LHCN-M2 (cell line): Measurements from ENCODE around the gene VPS4A. TPM values are rescaled to one million over a fixed set of nuclear protein-coding genes. Genes with fewer than 3 reads are reported as not detected.
"Not testable (repeated sequence)": the region's sequence is repeated elsewhere in the genome, so short reads cannot be mapped to it uniquely, and the experiment has no call there.

Experiments
- DNase-seq: peaks from one replicate; pipeline ENCODE4 v3.0.0-alpha.2; 2012; ENCODE audit warnings: low read depth
- polyA plus RNA-seq: library from polyadenylated mRNA; unstranded; fragments of >200 nt; gene quantifications from one replicate; pipeline ENCODE4 v1.2.1, GENCODE V29; 2012; ENCODE audit warnings: missing spikeins
- total RNA-seq: library from RNA; depleted of rRNA; stranded (reverse); fragments of >200 nt; gene quantifications from 2 replicates; pipeline ENCODE4 v1.2.3, GENCODE V29; 2014; rRNA removed

The VPS4A gene
- 41.3 and 43.6 TPM in 2 replicates for total RNA-seq
- 44.9 TPM for polyA plus RNA-seq

- peak; percentile 94 for DNase-seq
Measured at GRCh38 chr16:69310653-69311532, at the start of gene VPS4A. Gene VPS4A, plus strand, starts transcription at chr16:69311350. Its CDS starts 162 bp downstream, at chr16:69311512.

GRCh38 chr16:69266334-69267063, 44.7 kb upstream of the VPS4A start:
- no peak for DNase-seq

DNA sequence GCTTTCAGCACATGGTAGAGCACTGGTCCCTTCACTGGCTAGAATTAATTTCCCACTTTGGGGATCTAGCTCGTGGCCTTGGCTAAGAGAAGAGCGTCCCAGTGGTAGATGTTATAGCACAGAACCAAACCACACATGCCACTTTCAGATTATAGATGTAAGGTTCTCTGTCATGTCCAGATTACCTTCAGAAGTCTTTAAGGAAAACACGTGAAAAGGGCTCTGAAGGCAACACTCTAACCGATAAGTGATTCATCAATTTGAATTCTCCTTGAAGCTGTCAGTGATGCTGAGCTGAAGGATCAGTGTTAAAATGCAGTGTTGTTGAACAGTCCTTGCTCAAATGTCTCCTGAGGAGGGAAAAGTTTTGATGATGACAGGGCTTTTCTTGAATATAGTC, 43.5 kb upstream of the VPS4A start:
- DNase-seq: no peak

DNA sequence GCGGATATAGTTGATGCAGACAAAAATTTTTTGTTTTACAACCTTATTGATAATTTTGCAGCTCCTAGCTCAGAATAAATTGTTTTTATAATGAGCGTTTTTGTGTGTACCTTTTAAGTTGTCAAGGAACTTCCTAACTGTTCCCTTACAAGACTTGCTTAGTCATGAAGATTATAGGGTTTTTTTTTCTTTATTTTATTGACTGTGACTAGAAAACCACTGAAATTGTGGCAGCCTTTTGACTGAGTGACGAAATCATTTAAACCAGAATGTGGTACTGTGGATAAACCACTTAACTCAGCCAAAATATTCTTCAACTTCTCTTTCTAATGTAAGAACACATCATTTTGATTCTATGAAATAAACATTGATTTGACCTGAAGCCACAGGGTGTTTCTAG, 40.8 kb upstream of the VPS4A start:
- DNase-seq: peak; percentile 37

DNA sequence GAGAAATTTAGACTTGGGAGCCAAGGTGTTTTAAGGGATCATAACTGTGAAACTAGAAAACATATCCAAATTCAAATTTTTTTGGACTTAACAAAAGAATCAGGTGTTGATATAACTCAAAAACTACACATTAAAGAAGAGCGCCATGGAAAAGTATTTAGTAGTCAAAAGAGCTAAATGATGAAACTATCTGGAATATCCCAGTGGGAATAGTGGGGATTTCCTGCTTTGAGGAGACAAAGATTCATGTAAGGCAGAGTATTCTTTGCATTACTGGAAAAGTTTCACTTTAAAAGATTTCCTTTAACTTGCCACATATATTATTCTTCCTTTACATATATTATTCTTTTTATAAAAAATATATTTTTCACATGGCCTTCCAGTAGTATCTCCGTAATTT, 40.3 kb upstream of the VPS4A start:
- DNase-seq: no peak

DNA sequence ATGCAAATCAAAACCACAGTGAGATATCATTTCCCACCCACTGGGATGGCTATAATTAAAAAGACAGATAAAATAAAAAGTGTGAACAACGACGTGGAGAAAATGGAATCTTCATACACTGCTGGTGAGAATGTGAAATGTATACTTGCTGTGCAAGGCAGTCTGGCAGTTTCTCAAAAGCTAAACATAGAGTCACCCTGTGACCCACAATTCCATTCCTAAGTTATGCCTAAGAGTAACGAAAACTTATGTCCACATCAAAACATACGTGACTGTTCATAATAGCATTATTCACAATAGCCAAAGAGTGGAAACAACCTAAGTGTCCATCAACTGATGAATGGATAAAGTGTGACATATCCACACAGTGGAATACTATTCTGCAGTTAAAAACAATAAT, 38.1 kb upstream of the VPS4A start:
- DNase-seq: peak; percentile 17

DNA sequence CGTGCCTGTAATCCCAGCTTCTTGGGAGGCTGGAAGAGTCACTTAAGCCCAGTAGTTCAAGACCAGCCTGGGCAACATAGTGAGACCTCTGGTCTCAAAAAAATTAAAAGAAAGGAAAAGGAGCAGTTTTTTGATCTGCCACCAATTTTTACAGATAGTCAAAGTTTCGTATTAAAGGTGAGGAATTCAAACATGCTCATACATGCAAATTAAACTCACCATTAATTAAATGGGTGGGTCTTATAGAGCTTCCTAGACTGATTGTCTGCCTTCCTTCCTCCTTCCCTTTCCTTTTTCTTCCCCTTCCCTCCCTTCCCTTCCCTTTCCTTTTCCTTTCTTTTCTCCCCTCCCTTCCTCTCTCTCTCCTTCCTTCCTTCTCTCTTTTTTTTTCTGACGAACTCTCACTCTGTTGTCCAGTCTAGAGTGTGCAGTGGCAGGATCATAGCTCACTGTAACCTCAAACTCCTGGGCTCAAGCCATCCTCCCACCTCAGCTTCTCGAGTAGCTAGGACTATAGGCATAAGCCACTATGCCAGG, 36.4 kb upstream of the VPS4A start:
- no peak for DNase-seq

- DNase-seq: peak; percentile 90
Measured at GRCh38 chr16:69276148-69277115, 34.7 kb upstream of the VPS4A start.

- DNase-seq: no peak
Measured at GRCh38 chr16:69277413-69277812, 33.7 kb upstream of the VPS4A start.

DNA sequence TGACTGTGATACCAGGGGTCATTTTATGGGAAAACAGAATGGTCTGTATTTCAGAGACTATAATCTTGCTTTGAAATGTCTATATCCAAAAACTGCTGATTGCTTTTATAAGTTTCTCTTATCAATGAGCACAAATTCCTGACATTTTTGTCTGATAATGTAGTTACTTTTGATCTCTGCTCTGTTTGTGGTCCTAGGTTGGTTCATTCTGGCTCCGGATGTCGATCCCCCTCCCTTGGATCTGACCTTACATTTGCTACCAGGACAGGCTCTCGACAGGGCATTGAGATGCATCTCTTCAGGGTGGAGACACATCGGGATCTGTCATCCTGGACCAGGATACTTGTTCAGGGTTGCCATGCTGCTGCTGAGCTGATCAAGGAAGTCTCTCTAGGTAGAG, 27.3 kb upstream of the VPS4A start:
- DNase-seq: no peak

DNA sequence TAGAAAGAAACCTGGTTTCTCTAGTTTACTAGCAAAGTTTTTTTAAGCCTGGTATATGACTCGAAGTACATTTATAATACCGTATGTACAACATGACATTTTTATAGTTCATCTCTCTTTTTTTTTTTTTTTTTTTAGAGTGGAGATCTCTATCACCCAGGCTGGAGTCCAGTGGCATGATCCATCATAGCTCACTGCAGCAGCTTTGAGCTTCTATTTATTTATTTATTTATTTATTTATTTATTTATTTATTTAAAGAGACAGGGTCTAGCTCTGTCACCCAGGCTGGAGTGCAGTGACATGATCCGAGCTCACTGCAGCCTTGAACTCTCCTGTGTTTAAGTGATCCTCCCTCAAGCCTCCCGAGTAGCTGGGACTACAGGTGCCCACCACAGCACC, 25.9 kb upstream of the VPS4A start:
- DNase-seq: no peak

- peak; percentile 61 for DNase-seq
Measured at GRCh38 chr16:69286941-69287713, 24.0 kb upstream of the VPS4A start.

- not testable (repeated sequence) for DNase-seq
Measured at GRCh38 chr16:69291657-69292056, 19.5 kb upstream of the VPS4A start.

DNA sequence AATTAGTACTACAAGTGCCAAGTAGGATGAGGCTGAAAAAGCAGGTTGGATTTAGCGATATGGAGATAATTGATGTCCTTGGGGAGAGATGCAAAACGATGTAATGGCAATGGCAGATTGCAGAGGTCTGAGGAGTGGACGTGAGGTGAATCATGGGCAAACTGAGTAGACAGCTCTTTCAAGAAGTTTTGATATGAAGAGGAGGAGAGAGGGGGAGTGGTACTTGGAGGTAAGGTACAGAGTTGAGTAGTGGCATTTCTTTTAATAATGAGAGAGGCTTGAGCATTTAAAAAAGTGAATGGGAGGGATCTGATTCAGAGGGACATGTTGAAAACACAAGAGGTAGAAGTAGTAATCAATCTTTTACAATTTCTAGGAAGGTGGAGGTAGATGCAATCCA, 17.7 kb upstream of the VPS4A start:
- no peak for DNase-seq

DNA sequence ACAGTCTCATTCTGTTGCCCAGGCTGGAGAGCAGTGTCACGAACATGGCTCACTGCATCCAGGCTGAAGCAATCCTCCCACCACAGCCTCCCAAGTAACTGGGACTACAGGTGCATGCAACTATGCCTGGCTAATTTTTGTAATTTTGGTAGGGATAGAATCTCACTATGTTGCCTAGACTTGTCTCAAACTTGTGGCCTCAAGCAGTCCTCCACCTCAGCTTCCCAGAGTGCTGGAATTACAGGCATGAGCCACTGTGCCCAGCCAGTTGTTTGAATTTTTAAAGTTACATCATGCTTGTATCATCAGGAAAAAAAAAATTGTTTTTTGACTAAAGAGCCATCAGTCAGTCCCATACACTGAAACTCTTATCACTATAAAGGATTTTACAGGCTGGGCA, 17.1 kb upstream of the VPS4A start:
- no peak for DNase-seq

GRCh38 chr16:69296771-69297170, 14.4 kb upstream of the VPS4A start:
- not testable (repeated sequence) for DNase-seq

DNA sequence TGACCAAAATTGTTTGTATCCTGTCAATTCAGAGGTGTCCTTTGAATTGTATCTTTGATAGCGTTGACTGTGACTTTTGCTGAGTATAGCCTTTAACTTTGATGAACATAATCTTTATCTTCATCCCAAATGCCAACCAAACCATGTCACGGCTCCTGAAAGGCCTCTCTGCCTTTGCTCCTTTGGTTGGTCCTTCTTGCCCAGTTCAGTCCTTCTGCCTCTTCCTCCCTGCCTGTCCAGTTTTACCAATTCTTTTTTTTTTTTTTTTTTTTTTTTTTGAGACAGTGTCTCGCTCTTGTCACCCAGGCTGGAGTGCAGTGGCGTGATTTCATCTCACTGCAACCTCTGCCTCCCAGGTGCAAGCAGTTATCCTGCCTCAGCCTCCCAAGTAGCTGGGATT, 12.9 kb upstream of the VPS4A start:
- DNase-seq: no peak

DNA sequence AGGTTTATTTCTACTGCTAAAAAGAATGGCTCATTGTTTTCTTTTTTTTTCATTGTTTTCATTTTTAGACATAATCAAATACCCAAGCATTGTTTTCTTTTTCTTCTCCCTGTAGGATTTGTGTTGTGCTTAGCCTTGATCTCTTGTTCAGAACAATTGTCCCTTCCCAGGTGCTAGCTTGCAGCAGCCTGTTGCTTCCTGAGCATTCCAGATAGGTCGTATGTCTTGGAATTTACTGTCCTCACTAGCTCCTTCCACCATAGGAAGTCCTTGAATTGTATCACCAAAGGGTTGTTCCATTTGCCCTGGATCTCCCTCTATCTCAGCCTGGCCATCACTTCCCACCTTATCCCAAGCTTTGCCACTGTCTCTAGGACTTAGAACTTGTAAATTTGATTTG, 10.0 kb upstream of the VPS4A start:
- DNase-seq: no peak

DNA sequence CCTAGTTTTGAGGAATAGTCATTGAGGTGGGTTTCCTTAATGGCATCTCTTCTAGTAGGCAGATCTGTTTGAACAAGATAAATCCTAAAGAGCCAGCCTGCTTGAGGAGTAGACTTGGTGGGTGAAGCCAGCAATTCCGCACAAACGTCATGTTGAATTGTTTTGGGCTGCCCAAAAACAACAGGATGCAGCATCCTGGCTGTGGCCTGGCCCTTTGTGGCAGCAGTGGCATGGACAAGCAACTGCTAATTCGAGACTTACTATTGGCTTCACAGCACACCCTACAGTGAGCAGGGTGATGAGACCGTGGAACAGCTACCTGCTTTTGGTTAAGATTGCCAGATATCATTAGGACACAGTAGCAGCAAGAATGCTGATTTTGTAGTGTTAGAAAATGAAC, 9.3 kb upstream of the VPS4A start:
- no peak for DNase-seq

GRCh38 chr16:69302301-69302700, 8.8 kb upstream of the VPS4A start:
- no peak for DNase-seq

- no peak for DNase-seq
Measured at GRCh38 chr16:69306031-69306430, 5.1 kb upstream of the VPS4A start.
